NCI-H524 (cell line): ENCODE measurements around the gene ECE2.

Experiments used
- DNase-seq, 2 experiments: peaks; one replicate each; lab custom pipeline; 2025; lab: John Stamatoyannopoulos, UW

The ECE2 gene

DNA sequence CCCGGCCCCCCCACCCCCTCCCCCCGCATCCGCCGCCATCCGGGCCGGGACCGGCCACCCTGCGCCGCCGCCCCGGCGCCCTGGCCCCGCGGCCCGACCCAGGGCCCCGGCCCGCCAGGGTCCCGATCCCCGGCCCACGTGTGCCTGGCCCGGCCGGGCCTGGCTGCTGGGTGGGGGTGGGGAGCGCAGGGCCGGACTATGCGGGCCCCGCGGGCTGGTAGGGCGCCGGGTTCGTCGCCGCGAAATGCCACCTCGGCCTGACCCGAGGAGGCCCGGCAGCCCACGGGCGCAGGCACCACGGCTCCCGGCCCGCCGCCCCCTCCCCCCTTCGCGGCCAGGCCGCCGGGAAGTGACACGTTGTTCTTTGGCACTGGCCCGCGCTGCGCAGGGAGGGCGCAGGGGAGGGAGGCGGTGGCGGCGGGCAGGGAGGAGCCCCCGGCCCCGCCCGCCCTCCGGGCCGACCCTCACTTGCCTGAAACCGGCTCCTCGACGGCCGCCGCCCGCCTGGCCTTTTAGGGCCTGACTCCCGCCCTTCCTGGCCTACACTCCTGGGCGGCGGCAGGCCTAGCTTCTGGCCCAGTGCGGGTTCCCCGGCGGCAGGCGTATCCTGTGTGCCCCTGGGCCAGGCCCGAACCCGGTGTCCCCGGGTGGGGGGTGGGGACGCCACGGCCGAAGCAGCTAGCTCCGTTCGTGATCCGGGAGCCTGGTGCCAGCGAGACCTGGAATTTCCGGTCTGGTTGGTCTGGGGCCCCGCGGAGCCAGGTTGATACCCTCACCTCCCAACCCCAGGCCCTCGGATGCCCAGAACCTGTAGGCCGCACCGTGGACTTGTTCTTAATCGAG lies 39.1 kb downstream of the ECE2 start:
- peak in 1 of 2 experiments; percentile 48 for DNase-seq

- no peak for DNase-seq
These were observed 39.7 kb downstream of the ECE2 start for GRCh38 chr3:184315543-184315867.

GRCh38 chr3:184315871-184316661 lies 40.2 kb downstream of the ECE2 start:
- DNase-seq, result no peak

- no peak for DNase-seq
These were observed 41.0 kb downstream of the ECE2 start for GRCh38 chr3:184316792-184317191.

DNA sequence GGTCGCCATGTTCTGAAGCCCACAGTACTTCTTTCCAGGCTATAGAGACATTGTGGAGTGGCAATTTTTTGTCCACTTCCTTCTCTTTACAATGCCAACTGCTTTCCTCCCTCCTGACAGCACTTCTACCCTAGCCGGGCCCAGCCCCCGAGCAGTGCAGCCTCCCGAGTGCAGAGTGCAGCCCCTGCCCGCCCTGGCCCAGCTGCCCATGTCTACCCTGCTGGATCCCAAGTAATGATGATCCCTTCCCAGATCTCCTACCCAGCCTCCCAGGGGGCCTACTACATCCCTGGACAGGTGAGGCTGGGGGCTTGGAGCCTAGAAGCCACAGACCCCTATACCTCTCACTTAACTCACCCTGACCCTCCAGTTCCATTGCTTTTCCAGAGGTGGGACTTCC lies 41.4 kb downstream of the ECE2 start:
- DNase-seq, result no peak

DNA sequence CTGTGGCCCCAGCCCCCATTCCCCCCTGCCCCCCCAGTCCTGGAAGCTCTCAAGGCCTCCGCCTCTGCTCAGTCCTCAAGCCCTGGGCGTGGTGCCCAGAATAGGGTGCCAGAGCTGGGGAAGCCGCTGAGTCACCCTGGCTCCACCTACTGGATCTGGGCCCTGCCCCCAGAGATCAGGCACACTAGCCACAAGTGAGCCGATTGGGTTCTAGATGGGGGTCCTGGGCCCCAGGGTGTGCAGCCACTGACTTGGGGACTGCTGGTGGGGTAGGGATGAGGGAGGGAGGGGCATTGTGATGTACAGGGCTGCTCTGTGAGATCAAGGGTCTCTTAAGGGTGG lies 44.3 kb downstream of the ECE2 start:
- peak in 1 of 2 experiments; percentile 40 for DNase-seq

GRCh38 chr3:184321666-184322065 lies 45.8 kb downstream of the ECE2 start:
- DNase-seq, result no peak

DNA sequence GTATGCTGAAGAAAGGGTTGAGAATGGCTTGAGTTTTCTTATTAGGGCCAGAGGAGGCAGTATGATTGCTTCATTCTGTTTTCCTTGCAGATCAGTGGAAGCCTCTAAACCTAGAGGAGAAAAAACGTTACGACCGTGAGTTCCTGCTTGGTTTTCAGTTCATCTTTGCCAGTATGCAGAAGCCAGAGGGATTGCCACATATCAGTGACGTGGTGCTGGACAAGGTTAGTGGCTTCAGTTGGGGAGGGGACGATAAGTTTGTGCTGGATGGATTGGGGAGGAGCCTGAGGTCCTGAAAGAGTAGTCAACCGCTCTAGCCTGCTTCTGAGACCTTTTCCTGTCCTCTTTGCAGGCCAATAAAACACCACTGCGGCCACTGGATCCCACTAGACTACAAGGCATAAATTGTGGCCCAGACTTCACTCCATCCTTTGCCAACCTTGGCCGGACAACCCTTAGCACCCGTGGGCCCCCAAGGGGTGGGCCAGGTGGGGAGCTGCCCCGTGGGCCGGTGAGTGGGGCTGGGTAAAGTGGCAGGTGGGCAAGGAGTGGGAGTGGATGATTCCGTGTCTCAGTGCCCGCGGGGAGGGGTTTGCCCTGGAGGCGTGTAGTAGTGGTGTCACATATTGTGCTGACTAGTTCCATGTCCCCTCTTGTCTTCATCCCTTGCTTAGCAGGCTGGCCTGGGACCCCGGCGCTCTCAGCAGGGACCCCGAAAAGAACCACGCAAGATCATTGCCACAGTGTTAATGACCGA lies 47.1 kb downstream of the ECE2 start:
- DNase-seq, result no peak

GRCh38 chr3:184323696-184324095 lies 47.9 kb downstream of the ECE2 start:
- DNase-seq, result no peak

DNA sequence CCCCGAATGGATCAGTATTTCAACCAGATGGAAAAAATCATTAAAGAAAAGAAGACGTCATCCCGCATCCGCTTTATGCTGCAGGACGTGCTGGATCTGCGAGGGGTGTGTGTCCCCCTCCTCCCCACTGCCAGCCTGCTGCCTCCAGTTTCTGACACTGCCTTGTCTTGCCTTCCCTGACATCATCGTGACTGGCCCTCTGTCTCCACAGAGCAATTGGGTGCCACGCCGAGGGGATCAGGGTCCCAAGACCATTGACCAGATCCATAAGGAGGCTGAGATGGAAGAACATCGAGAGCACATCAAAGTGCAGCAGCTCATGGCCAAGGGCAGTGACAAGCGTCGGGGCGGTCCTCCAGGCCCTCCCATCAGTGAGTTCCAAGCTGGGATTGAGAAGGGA lies 49.4 kb downstream of the ECE2 start:
- DNase-seq, result no peak

GRCh38 chr3:184325715-184326369 lies 50.0 kb downstream of the ECE2 start:
- DNase-seq, result no peak

- DNase-seq, result no peak
These were observed 51.3 kb downstream of the ECE2 start for GRCh38 chr3:184327171-184327570.

- DNase-seq, result no peak
These were observed 52.7 kb downstream of the ECE2 start for GRCh38 chr3:184328516-184328915.

DNA sequence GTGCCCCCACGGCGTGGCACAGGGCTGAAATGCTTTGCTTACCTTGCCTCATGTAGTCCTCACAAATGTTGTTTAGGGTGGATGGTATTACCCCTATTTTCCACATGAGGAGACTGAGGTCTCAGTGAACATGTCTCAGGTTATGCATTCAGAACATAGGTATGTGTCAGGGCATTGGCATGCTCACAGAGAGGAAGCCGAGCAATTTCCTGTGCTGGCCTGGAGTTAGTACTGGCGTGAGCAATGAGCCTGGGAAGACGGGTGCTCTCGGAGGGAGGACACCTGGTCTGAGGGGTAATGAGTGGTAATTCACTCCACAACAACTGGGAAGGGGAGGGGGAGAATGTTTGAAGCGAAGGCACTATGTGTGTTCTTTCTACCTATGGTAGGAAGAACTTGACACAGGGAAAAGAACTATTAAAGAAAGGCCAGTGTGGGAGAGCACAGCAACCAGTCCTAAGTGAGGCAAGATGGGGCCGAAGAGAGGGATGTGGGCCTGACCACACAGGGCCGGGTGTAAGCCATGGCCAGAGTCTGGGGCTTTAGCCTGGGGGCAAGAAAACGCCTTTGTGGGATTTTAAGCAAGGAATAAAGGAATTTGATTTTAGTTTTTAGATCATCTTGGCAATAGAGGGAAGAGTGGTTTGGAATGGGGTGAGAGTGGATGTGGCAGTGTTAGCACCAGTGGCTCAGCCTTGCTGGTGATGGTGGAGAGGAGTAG lies 56.7 kb downstream of the ECE2 start:
- no peak for DNase-seq

DNA sequence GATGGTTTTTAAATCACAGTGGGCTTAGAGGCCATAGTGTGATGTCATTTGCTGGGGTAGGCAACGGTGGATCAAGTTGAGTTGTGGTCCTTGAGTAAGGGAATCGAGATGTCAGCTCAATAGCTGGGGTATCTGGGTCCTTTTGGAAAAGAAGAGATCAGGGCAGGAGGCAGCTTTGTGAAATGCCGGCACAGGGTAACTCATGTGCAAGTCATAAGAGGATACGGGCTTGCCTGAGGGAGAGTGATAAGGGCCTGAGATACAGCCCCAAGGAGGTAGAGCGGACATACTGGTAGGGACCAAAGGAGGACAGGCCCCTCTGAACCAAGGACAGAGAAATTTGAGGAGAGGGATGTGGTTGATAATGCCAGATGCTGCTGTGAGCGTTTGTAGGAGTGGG lies 57.4 kb downstream of the ECE2 start:
- no peak for DNase-seq

GRCh38 chr3:184333700-184334099 lies 57.9 kb downstream of the ECE2 start:
- no peak for DNase-seq

DNA sequence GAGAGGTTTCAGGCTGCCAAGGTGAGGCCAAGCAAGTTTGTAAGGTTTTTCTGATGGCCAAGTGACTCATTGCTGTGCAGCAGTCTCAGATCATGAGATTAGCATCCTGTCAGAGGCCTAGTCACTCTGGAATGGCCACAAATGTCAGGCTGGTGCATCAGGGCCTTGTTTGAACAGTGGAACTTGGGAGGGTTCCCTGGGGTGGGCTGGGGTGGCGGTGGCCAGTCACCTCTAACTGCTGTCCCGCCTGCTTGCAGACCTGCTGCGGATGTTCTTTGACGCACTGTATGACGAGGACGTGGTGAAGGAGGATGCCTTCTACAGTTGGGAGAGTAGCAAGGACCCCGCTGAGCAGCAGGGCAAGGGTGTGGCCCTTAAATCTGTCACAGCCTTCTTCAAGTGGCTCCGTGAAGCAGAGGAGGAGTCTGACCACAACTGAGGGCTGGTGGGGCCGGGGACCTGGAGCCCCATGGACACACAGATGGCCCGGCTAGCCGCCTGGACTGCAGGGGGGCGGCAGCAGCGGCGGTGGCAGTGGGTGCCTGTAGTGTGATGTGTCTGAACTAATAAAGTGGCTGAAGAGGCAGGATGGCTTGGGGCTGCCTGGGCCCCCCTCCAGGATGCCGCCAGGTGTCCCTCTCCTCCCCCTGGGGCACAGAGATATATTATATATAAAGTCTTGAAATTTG lies 58.8 kb downstream of the ECE2 start:
- no peak for DNase-seq

- DNase-seq, result no peak
These were observed 59.5 kb downstream of the ECE2 start for GRCh38 chr3:184335291-184335660.

- peak; percentile 54 to 70 for DNase-seq
These were observed 60.1 kb downstream of the ECE2 start for GRCh38 chr3:184335661-184336546.
